Adrenal gland (tissue), 12 donors: Measurements from ENCODE around the gene RADIL. TPM values are rescaled to one million over a fixed set of nuclear protein-coding genes. Genes with fewer than 3 reads are reported as not detected.
"Not testable (repeated sequence)": the region's sequence is repeated elsewhere in the genome, so short reads cannot be mapped to it uniquely, and the experiment has no call there.

Source experiments
- DNase-seq, 7 donors: peaks; one replicate each; pipeline ENCODE4 v3.0.0-alpha.2; 2019 to 2020
- H3K27ac ChIP-seq, 5 donors: fragments of 200-600 bp; sonication (generic) in 4 of 5; 1 replicate in 3 of 5; 2 replicates in 2 of 5; pipeline versions ENCODE4 v1.5.1 to v1.8.0; 2016 to 2020; ENCODE audit warnings: mild to moderate bottlenecking in 1 of 5
- H3K27me3 ChIP-seq: fragments of 200-600 bp; 2 replicates; pipeline ENCODE4 v1.8.0; 2021
- H3K36me3 ChIP-seq, 2 donors: fragments of 200-600 bp; replicated peaks in 1 of 2; 1 replicate in 1 of 2; 2 replicates in 1 of 2; pipeline versions ENCODE4 v1.5.1 to v1.8.0; 2018 to 2022
- H3K4me1 ChIP-seq, 2 donors: fragments of 200-600 bp; replicated peaks in 1 of 2; 1 replicate in 1 of 2; 2 replicates in 1 of 2; pipeline versions ENCODE4 v1.5.1 to v1.8.0; 2018 to 2021
- H3K4me3 ChIP-seq, 4 donors: fragments of 200-600 bp; sonication (generic) in 3 of 4; one replicate each; pipeline ENCODE4 v1.5.1; 2016 to 2018
- H3K9me3 ChIP-seq, 3 donors: fragments of 200-600 bp; sonication (generic) in 1 of 3; replicated peaks in 1 of 3; 1 replicate in 2 of 3; 2 replicates in 1 of 3; pipeline versions ENCODE4 v1.5.1 to v1.8.0; 2016 to 2021
- POLR2A ChIP-seq, 2 donors: fragments of 450-650 bp; IDR thresholded peaks; one replicate each; pipeline ENCODE4 v1.6.1; 2017; ENCODE audit warnings: antibody characterized with exemption in 2 of 2, mild to moderate bottlenecking in 2 of 2, moderate library complexity in 1 of 2
- WGBS, 4 donors: extraction: QIAGEN DNeasy Blood & Tissue Kit in 2 of 4; methylation state at CpG; one replicate each; pipeline versions ENCODE4 v1.1.5 to v1.1.7; 2013 to 2017; 5-methylcytosine and 5-hydroxymethylcytosine counted together
- intact Hi-C, 2 donors: fragments of 100-400 bp; cut with DNase I; formaldehyde crosslinking; loops; one replicate each; pipeline versions ENCODE4 v1.14.1 to v1.15.0; 2022 to 2023
- polyA plus RNA-seq, 3 donors: library from polyadenylated mRNA; stranded (reverse); fragments of 200-250 nt in 2 of 3; fragments of 350-450 nt in 1 of 3; fragmentation: Illumina TruSeq in 1 of 3; extraction: RNeasy Lipid Tissue Mini Kit (QIAGEN cat#74804) in 1 of 3; gene quantifications; one replicate each; pipeline ENCODE4 v1.2.3, GENCODE V29; 2013 to 2014
- total RNA-seq, 9 donors: library from RNA; depleted of rRNA in 4 of 9; stranded (reverse); fragments of >200 nt in 4 of 9; fragments of 120-200 nt in 1 of 9; fragmentation: NEBNext Ultra II Directional in 1 of 9; extraction: Animal tissue kit (Norgen Biotek cat#: 25700) in 1 of 9; gene quantifications; one replicate each; pipeline versions ENCODE4 v1.1.0 to v1.2.4, GENCODE V29; 2013 to 2023
- TF ChIP-seq, protein P1 (sequence below), 6 experiments: fragments of 450-650 bp in 4 of 6; fragments of 200-600 bp in 2 of 6; sonication (generic) in 1 of 6; IDR thresholded peaks; 1 replicate in 5 of 6; 2 replicates in 1 of 6; pipeline versions ENCODE4 v1.5.1 to v1.8.0; 2016 to 2021; ENCODE audit warnings: antibody characterized with exemption in 6 of 6, mild to moderate bottlenecking in 2 of 6, moderate library complexity in 1 of 6
- donor health status: healthy with polysubstance abuse.
- donor health status: Bipolar disorder and iron deficiency.
- donor health status: DM: yes; HTN: yes; CAD: no.
- donor health status: DM: no; HTN: no; CAD: no.
- donor health status: DM: no; HTN: no; CAD: no.
- donor health status: DM: yes; HTN: yes; CAD: no.

RADIL gene
- total and polyA plus RNA-seq, 12 donors, result 0.16 to 7.8 (median 1.4) TPM

DNA sequence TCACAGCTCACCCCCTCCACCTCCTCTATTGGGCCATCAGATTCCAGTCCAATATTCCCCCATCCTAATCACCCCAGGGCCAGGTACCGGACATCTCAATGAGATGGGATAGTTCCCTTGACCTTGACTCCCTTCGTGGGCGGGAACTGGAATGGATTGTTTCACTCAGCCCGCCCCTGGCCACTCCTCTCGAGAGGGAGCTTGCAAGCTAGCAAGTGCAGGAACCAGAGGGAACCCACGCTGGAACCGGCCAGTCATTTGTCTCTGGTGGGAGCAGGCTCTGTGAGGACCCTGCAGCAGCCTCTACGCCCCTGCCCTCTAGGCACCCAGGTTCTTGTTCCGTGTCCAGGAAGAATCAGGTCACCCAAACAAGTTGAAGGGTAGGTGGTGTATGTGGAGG is 11.0 kb upstream of the RADIL start:
- H3K9me3 ChIP-seq, result no peaks in the 10 kb centered on the region
- no peak overlapping the region for H3K27ac ChIP-seq
- 83 to 86% (median 84%) methylated on average over 1 to 9 of the region's 9 CpGs for WGBS, 4 donors
- H3K4me3 ChIP-seq, result no peak overlapping the region
- no peaks in the 10 kb centered on the region for H3K36me3 ChIP-seq
- TF ChIP-seq, protein P1, sequence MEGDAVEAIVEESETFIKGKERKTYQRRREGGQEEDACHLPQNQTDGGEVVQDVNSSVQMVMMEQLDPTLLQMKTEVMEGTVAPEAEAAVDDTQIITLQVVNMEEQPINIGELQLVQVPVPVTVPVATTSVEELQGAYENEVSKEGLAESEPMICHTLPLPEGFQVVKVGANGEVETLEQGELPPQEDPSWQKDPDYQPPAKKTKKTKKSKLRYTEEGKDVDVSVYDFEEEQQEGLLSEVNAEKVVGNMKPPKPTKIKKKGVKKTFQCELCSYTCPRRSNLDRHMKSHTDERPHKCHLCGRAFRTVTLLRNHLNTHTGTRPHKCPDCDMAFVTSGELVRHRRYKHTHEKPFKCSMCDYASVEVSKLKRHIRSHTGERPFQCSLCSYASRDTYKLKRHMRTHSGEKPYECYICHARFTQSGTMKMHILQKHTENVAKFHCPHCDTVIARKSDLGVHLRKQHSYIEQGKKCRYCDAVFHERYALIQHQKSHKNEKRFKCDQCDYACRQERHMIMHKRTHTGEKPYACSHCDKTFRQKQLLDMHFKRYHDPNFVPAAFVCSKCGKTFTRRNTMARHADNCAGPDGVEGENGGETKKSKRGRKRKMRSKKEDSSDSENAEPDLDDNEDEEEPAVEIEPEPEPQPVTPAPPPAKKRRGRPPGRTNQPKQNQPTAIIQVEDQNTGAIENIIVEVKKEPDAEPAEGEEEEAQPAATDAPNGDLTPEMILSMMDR (IDR thresholded peaks at IDR 0.05), result no peak
- no peak for TF ChIP-seq POLR2A (IDR thresholded peaks at IDR 0.05)
- H3K4me1 ChIP-seq, result no peaks in the 10 kb centered on the region
- intact Hi-C loops, result no loop called here
- no peak for DNase-seq
- H3K27me3 ChIP-seq, result no peaks in the 10 kb centered on the region

DNA sequence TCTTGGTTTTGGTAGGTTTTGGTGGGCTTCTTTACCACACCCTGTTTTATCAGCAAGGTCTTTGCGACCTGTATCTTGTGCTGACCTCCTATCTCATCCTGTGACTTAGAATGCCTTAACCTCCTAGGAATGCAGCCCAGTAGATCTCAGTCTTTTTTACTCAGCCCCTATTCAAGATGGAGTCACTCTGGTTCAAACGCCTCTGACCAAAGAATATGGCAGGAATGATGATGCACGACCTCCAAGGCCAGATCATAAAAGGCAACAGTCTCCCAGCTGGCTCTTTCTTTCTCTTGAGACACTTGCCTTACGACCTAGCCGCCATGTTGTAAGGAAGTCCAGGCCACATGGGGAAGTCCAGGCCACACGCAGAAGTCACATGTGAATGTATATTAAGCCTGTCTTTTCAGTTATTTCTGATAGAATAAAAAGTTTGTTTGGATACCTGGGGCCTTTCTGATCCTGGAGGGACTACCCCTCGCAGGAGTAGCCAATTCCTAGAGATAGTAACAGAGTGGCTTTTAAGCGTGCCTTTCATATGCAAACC is 10.5 kb upstream of the RADIL start:
- Histone ChIP-seq H3K27me3 (no peaks in the 10 kb centered on the region), H3K4me1 (no peaks in the 10 kb centered on the region), H3K9me3 (no peaks in the 10 kb centered on the region), H3K36me3 (no peaks in the 10 kb centered on the region), H3K27ac (no peak overlapping the region), H3K4me3 (no peak overlapping the region)
- 84 to 88% (median 87%) methylated on average over 7 to 8 of the region's 8 CpGs for WGBS, 4 donors
- no peak for DNase-seq
- intact Hi-C loops, result no loop called here
- TF ChIP-seq POLR2A (IDR thresholded peaks at IDR 0.05), result no peak
- TF ChIP-seq, protein P1 (IDR thresholded peaks at IDR 0.05), result no peak

DNA sequence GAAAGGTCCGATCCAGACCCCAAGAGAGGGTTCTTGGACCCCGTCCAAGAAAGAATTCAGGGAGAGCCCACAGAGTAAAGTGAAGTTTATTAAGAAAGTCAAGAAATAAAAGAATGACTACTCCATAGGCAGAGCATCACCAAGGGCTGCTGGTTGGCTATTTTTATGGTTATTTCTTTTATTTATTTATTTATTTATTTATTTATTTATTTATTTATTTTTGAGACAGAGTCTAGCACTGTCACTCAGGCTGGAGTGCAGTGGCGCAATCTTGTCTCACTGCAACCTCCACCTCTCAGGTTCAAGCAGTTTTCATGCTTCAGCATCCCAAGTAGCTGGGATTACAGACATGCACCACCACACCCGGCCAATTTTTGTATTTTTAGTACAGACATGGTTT is 9.7 kb upstream of the RADIL start:
- WGBS, 4 donors, result 68 to 74% (median 71%) methylated on average over 4 of the region's 4 CpGs
- intact Hi-C loops, H3K27me3 ChIP-seq, H3K9me3 ChIP-seq, H3K36me3 ChIP-seq, H3K27ac ChIP-seq, H3K4me1 ChIP-seq, H3K4me3 ChIP-seq, DNase-seq: not testable (repeated sequence)

DNA sequence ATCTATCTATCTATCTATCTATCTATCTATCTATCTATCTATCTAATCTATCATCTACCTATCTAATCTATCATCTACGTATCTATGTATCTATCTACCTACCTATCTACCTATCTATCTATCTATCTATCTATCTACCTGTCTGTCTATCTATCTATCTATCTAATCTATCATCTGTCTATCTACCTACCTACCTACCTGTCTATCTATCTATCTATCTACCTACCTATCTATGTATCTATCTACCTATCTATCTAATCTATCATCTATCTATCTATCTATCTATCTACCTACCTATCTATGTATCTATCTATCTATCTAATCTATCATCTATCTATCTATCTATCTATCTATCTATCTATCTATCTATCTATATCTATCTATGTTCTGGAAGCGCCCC is 8.0 kb upstream of the RADIL start:
- H3K27ac ChIP-seq, H3K36me3 ChIP-seq, H3K27me3 ChIP-seq, DNase-seq, H3K9me3 ChIP-seq, intact Hi-C loops, H3K4me3 ChIP-seq, H3K4me1 ChIP-seq: not testable (repeated sequence)
- WGBS, 4 donors, result 50 to 72% (median 60%) methylated on average over 2 of the region's 2 CpGs

DNA sequence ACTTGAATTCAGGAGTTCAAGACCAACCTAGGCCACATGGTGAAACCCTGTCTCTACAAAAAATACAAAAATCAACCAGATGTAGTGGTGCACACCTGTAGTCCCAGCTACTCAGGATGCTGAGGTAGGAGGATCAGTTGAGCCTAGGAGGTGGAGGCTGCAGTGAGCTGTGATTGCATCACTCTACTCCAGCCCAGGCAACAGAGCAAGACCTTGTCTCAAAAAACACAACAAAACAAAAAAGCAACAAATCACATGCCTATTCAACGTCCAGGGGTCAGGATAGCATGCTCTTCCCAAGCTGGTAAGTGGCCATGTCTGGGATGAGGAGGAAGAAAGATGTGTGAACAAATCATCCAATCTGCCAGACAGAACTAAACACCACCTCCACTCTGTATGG is 6.2 kb upstream of the RADIL start:
- H3K27ac ChIP-seq, result no peak overlapping the region
- no peaks in the 10 kb centered on the region for H3K4me1 ChIP-seq
- no peak overlapping the region for H3K4me3 ChIP-seq
- intact Hi-C loops, result no loop called here
- no peaks in the 10 kb centered on the region for H3K36me3 ChIP-seq
- DNase-seq, result no peak
- no peaks in the 10 kb centered on the region for H3K9me3 ChIP-seq
- no peaks in the 10 kb centered on the region for H3K27me3 ChIP-seq
- WGBS, 4 donors, result 17 to 47% (median 39%) methylated on average over 1 of the region's 1 CpG
- TF ChIP-seq, protein P1 (IDR thresholded peaks at IDR 0.05), result no peak
- no peak for TF ChIP-seq POLR2A (IDR thresholded peaks at IDR 0.05)
